Measurements from ENCODE around the gene FRMD1.
"Not testable (repeated sequence)": the region's sequence is repeated elsewhere in the genome, so short reads cannot be mapped to it uniquely, and the experiment has no call there.

The FRMD1 gene

DNA sequence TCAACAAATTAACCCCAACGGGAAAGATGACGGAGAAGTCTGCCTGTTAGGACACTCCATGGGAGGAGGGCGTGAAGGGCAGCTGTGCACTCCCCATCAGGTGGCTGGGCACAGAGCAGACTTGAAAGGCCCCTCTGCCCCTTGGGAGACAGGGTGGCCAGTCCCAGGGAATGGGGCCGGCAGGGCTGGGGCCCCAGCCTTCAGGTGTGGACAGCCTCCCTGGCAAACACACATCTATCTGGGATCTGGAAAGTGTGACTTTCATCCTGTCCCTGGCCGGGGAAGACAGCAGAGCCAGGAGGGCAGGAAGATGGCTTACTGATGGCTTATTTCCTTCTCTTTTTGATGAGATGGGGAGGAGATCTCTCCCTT is 4.5 kb upstream of the FRMD1 start:
- Histone ChIP-seq H3K9me3 (no peaks in the 10 kb centered on the region), H3K27ac (no peak overlapping the region), H3K4me3 (ENCODE audit: low read depth in 1 of 2, low read length in 1 of 2) (no peak overlapping the region), H3K27me3 (no peaks in the 10 kb centered on the region), H3K4me1 (ENCODE audit: control insufficient read depth in 1 of 2, insufficient read depth in 1 of 2, low read depth in 1 of 2, low read length in 1 of 2) (no peaks in the 10 kb centered on the region), H3K36me3 (no peaks in the 10 kb centered on the region)
- TF ChIP-seq, protein P1, sequence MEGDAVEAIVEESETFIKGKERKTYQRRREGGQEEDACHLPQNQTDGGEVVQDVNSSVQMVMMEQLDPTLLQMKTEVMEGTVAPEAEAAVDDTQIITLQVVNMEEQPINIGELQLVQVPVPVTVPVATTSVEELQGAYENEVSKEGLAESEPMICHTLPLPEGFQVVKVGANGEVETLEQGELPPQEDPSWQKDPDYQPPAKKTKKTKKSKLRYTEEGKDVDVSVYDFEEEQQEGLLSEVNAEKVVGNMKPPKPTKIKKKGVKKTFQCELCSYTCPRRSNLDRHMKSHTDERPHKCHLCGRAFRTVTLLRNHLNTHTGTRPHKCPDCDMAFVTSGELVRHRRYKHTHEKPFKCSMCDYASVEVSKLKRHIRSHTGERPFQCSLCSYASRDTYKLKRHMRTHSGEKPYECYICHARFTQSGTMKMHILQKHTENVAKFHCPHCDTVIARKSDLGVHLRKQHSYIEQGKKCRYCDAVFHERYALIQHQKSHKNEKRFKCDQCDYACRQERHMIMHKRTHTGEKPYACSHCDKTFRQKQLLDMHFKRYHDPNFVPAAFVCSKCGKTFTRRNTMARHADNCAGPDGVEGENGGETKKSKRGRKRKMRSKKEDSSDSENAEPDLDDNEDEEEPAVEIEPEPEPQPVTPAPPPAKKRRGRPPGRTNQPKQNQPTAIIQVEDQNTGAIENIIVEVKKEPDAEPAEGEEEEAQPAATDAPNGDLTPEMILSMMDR (IDR thresholded peaks at IDR 0.05): no peak

DNA sequence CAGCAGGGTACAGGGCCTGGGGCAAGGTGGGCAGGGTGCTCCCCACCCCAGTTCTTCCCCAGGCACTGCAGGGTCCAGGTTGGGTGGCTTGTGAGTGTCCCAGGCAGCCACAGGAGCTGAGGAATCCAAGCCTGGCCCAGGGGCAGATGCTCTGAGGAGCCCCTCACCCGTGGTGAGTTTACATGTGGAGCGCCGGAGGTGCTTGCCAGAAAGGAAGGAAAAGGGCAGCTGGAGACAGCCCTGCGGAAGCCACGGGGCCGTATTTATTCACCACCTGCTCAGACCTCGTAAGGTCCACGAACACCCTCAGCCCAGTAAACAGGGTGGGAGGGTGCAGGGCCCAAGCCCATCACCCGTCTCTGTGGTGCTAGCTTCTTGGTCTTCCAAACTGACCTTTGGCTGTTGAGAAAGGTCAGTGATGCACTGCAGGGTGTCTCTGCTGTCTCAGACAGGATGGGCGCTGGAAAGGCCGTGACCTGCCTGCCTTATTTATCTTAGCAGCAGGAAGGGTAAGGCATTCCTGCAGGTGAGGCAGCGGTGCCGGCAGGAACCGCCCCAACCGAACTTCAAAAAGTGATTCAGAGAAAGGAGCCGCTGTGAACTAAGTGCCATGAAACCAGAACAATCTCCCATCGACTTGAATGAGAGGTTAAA is 4.0 kb upstream of the FRMD1 start:
- Histone ChIP-seq H3K27me3 (no peaks in the 10 kb centered on the region), H3K4me3 (ENCODE audit: low read depth in 1 of 2, low read length in 1 of 2) (no peak overlapping the region), H3K27ac (no peak overlapping the region), H3K9me3 (no peaks in the 10 kb centered on the region), H3K36me3 (no peaks in the 10 kb centered on the region), H3K4me1 (ENCODE audit: control insufficient read depth in 1 of 2, insufficient read depth in 1 of 2, low read depth in 1 of 2, low read length in 1 of 2) (no peaks in the 10 kb centered on the region)
- TF ChIP-seq, protein P1 (IDR thresholded peaks at IDR 0.05): no peak

DNA sequence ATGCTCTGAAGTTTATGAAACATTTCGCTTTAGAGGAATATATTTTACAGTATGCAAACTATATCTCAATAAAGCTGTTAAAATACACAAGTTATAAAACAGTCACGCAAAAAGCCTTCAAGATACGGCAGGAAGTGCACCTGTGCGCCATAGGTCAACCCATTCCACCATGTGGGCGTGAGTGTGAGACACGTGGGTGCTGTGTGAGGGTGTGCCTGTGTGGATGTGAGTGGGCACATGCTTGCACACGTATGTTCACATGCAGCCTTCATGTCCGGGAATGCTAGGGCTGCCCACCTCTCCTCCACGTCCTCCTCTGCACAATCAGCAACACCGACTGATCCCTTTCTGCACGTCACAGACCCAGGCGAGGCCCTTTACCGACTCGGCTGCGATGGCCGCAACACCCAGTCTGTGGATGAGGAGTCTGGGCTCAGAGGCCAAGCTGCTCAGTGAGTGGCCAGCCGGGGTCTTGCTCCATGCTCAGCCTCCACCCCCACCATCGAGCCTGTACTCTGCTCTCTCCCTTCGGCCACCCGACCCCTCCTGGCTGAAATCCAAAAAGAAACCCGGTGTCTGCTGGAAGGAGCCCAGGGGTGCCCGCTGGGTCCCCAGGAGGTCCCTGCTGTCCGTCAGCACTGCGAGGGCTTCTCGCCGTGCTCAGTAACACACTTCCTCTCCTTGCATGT is 3.0 kb upstream of the FRMD1 start:
- H3K27me3 ChIP-seq: no peaks in the 10 kb centered on the region
- H3K9me3 ChIP-seq: no peaks in the 10 kb centered on the region
- H3K27ac ChIP-seq: no peak overlapping the region
- TF ChIP-seq, protein P1 (IDR thresholded peaks at IDR 0.05): no peak
- H3K4me3 ChIP-seq (ENCODE audit: low read depth in 1 of 2, low read length in 1 of 2): no peak overlapping the region
- no peaks in the 10 kb centered on the region for H3K36me3 ChIP-seq
- H3K4me1 ChIP-seq (ENCODE audit: control insufficient read depth in 1 of 2, insufficient read depth in 1 of 2, low read depth in 1 of 2, low read length in 1 of 2): no peaks in the 10 kb centered on the region

DNA sequence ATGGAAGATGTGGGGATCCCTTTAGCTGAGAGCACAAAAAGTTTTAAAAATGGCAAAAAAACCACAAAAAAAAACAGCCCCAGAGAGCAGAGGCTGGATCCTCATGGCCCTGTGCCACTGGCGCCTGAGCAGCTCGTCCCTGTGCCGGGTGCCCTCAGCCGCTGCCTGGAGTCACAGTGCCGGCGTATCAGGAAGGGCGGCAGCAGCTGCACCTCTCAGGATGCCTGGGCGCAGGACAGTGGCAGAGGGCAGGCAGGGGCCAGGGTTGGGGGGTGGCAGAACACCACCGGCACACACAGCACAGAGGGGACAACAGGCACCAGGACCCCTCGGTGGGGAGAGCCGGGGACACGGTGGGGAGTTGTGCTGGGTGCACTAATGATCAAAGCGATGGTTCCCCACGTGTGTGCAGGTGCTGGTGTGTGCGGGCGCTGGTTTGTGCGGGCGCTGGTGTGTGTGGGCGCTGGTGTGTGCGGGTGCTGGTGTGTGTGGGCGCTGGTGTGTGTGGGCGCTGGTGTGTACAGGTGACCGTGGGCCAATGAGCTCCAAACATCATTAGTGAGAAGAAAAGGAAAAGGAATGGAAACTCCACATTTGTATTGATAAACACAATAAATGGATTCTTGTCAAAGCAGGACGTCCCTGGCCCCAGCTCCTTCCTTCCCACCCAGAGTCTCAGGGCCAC is 1.5 kb upstream of the FRMD1 start:
- TF ChIP-seq, protein P1 (IDR thresholded peaks at IDR 0.05): no peak
- Histone ChIP-seq H3K4me3 (ENCODE audit: low read depth in 1 of 2, low read length in 1 of 2) (no peak overlapping the region), H3K36me3 (no peaks in the 10 kb centered on the region), H3K4me1 (ENCODE audit: control insufficient read depth in 1 of 2, insufficient read depth in 1 of 2, low read depth in 1 of 2, low read length in 1 of 2) (no peaks in the 10 kb centered on the region), H3K27me3 (no peaks in the 10 kb centered on the region), H3K27ac (no peak overlapping the region), H3K9me3 (no peaks in the 10 kb centered on the region)

DNA sequence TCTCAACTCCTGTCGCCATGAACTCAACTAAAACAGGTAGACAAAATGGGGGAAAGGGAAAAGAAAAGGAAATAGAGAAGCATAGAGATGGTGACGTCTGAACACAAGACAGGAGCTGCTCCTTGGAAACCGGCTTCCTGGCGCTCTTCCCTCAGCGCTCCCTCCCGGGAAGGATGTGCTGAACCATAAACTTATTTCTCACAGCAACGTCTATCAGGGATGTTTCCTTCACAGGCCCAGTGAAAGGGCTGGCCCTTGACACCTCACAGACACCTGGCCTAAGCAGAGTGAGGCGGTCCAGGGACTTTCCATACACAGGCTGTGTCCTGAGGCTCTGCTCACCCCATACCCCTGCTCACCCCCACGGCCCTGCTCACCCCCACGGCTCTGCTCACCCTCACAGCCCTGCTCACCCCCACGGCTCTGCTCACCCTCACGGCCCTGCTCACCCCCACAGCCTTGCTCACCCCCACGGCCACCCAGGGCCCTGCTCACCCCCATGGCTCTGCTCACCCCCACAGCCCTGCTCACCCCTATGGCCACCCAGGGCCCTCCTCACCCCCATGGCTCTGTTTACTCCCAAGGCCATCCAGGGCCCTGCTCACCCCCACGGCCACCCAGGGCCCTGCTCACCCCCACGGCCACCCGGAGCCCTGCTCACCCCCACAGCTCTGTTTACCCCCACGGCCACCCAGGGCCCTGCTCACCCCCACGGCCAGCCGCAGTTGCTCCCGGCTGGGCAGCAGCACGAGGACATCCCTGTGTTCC is 653 bp downstream of the FRMD1 start:
- TF ChIP-seq, protein P1 (IDR thresholded peaks at IDR 0.05): no peak
- Histone ChIP-seq H3K27ac (no peak overlapping the region), H3K27me3 (no peaks in the 10 kb centered on the region), H3K4me1 (ENCODE audit: control insufficient read depth in 1 of 2, insufficient read depth in 1 of 2, low read depth in 1 of 2, low read length in 1 of 2) (no peaks in the 10 kb centered on the region), H3K36me3 (no peaks in the 10 kb centered on the region), H3K4me3 (ENCODE audit: low read depth in 1 of 2, low read length in 1 of 2) (no peak overlapping the region), H3K9me3 (no peaks in the 10 kb centered on the region)

DNA sequence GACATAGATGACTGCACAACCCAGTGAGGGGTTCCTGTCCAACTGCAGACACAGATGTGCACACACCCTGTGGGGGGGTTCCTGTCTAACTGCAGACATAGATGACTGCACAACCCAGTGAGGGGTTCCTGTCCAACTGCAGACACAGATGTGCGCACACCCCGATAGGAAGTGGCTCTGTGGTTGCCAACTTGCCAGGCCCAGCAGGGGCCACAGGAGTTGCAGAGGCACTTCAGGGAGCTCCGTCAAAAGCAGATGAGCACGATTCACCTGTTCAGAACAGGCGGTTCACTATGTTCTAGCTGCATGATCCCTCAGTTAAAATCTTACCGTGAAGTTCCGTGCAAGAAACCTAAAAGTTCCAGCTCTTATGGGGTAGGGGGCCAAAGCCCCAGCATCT is 1.6 kb downstream of the FRMD1 start:
- H3K4me3 ChIP-seq (ENCODE audit: low read depth in 1 of 2, low read length in 1 of 2); H3K27me3 ChIP-seq; H3K4me1 ChIP-seq (ENCODE audit: control insufficient read depth in 1 of 2, insufficient read depth in 1 of 2, low read depth in 1 of 2, low read length in 1 of 2); H3K36me3 ChIP-seq; H3K27ac ChIP-seq; H3K9me3 ChIP-seq: not testable (repeated sequence)

Measured in neutrophil (primary cell).